Mononuclear cell (primary cell): ENCODE data around the gene IPO4. TPM values are rescaled to one million over a fixed set of nuclear protein-coding genes. Genes with fewer than 3 reads are reported as not detected.
"Not testable (repeated sequence)": the region's sequence is repeated elsewhere in the genome, so short reads cannot be mapped to it uniquely, and the experiment has no call there.

Experiments
- H3K27me3 ChIP-seq: 2 replicates; pipeline ENCODE4 v1.6.0; 2011; ENCODE audit warnings: low read length, control low read depth; ENCODE audit not compliant: insufficient read depth
- H3K4me1 ChIP-seq: 2 replicates; pipeline ENCODE4 v1.5.1; 2011; ENCODE audit warnings: mild to moderate bottlenecking, low read length, control low read depth; ENCODE audit not compliant: insufficient read depth
- H3K4me3 ChIP-seq: 2 replicates; pipeline ENCODE4 v1.5.1; 2011; ENCODE audit warnings: mild to moderate bottlenecking, low read length, moderate library complexity
- H3K9me3 ChIP-seq: 2 replicates; pipeline ENCODE4 v1.5.1; 2011; ENCODE audit warnings: low read depth, mild to moderate bottlenecking, control low read depth, low read length
- total RNA-seq: library from RNA; depleted of rRNA; stranded (reverse); fragments of >200 nt; gene quantifications from one replicate; pipeline ENCODE4 v1.2.3, GENCODE V29; 2012

IPO4 gene
- total RNA-seq, 1 donor, result 13.3 TPM

GRCh38 chr14:24206260-24207103 lies 17.9 kb upstream of the IPO4 start:
- H3K27me3 ChIP-seq, result no peaks in the 10 kb centered on the region
- H3K4me3 ChIP-seq, result no peak overlapping the region
- H3K9me3 ChIP-seq, result no peaks in the 10 kb centered on the region
- H3K4me1 ChIP-seq, result peaks cover 24% of the 10 kb centered on the region

GRCh38 chr14:24204163-24205146 lies 15.8 kb upstream of the IPO4 start:
- H3K4me1 ChIP-seq, result peaks cover 7% of the 10 kb centered on the region
- no peaks in the 10 kb centered on the region for H3K27me3 ChIP-seq
- no peaks in the 10 kb centered on the region for H3K9me3 ChIP-seq
- no peak overlapping the region for H3K4me3 ChIP-seq

- not testable (repeated sequence) for H3K27me3 ChIP-seq, H3K4me3 ChIP-seq, H3K9me3 ChIP-seq
- H3K4me1 ChIP-seq, result peaks cover 16% of the 10 kb centered on the region
Observed at GRCh38 chr14:24203249-24203886, 14.8 kb upstream of the IPO4 start.

- H3K9me3 ChIP-seq, H3K27me3 ChIP-seq, H3K4me3 ChIP-seq: not testable (repeated sequence)
- H3K4me1 ChIP-seq, result peaks cover 14% of the 10 kb centered on the region
Observed at GRCh38 chr14:24202538-24202937, 13.9 kb upstream of the IPO4 start.

- Histone ChIP-seq H3K27me3 (no peaks in the 10 kb centered on the region), H3K4me1 (peaks cover 36% of the 10 kb centered on the region), H3K9me3 (no peaks in the 10 kb centered on the region), H3K4me3 (no peak overlapping the region)
Observed at GRCh38 chr14:24198814-24199524, 10.4 kb upstream of the IPO4 start.

GRCh38 chr14:24197056-24197450 lies 8.4 kb upstream of the IPO4 start:
- H3K9me3 ChIP-seq, result no peaks in the 10 kb centered on the region
- no peaks in the 10 kb centered on the region for H3K27me3 ChIP-seq
- H3K4me1 ChIP-seq, result peaks cover 36% of the 10 kb centered on the region
- H3K4me3 ChIP-seq, result no peak overlapping the region

- H3K4me1 ChIP-seq, result peaks cover 36% of the 10 kb centered on the region
- no peaks in the 10 kb centered on the region for H3K9me3 ChIP-seq
- H3K4me3 ChIP-seq, result peak overlapping the region; percentile 67
- H3K27me3 ChIP-seq, result no peaks in the 10 kb centered on the region
Observed at GRCh38 chr14:24196071-24197055, 7.7 kb upstream of the IPO4 start.

GRCh38 chr14:24195186-24196070 lies 6.8 kb upstream of the IPO4 start, which contains the start of gene TM9SF1:
TSS of gene TM9SF1 (minus strand) at chr14:24195441. CDS start at chr14:24195019, 422 bp downstream.
- peak within 1 kb of the TSS; percentile 67 for H3K4me3 ChIP-seq
- peaks cover 36% of the 10 kb centered on the region for H3K4me1 ChIP-seq
- H3K9me3 ChIP-seq, result no peaks in the 10 kb centered on the region
- no peaks in the 10 kb centered on the region for H3K27me3 ChIP-seq

GRCh38 chr14:24194873-24195185 lies 6.2 kb upstream of the IPO4 start:
- Histone ChIP-seq H3K4me1 (peaks cover 36% of the 10 kb centered on the region), H3K4me3 (peak overlapping the region; percentile 67), H3K9me3 (no peaks in the 10 kb centered on the region), H3K27me3 (no peaks in the 10 kb centered on the region)

- H3K4me1 ChIP-seq, result peaks cover 39% of the 10 kb centered on the region
- no peak overlapping the region for H3K4me3 ChIP-seq
- no peaks in the 10 kb centered on the region for H3K27me3 ChIP-seq
- no peaks in the 10 kb centered on the region for H3K9me3 ChIP-seq
Observed at GRCh38 chr14:24194186-24194872, 5.7 kb upstream of the IPO4 start.

- Histone ChIP-seq H3K4me3 (no peak overlapping the region), H3K9me3 (no peaks in the 10 kb centered on the region), H3K27me3 (no peaks in the 10 kb centered on the region), H3K4me1 (peaks cover 43% of the 10 kb centered on the region)
Observed at GRCh38 chr14:24192933-24193332, 4.3 kb upstream of the IPO4 start.

GRCh38 chr14:24190416-24190815 lies 1.8 kb upstream of the IPO4 start:
- Histone ChIP-seq H3K4me1 (peaks cover 37% of the 10 kb centered on the region), H3K4me3 (no peak overlapping the region), H3K9me3 (no peaks in the 10 kb centered on the region), H3K27me3 (no peaks in the 10 kb centered on the region)
